ENCODE results near the gene CARMIL1. TPM values are rescaled to one million over a fixed set of nuclear protein-coding genes. Genes with fewer than 3 reads are reported as not detected.

CARMIL1 gene
- total and polyA plus RNA-seq, 10 of the 15 experiments (the other 5 are each of a cell fraction or from before 2014, with no cell fraction given) = 6.4 to 18.1 (median 10.3) TPM

GRCh38 chr6:25606151-25606550 is 327.0 kb downstream of the CARMIL1 start (continued):
- no peak for TF ChIP-seq ZBED1 (IDR thresholded peaks at IDR 0.05; ENCODE audit: borderline replicate concordance)
- TF ChIP-seq STAT3 (IDR thresholded peaks at IDR 0.05; ENCODE audit: low read depth, low read length) = no peak
- TF ChIP-seq CBFB (IDR thresholded peaks at IDR 0.05; ENCODE audit: low read depth) = no peak
- no peak for TF ChIP-seq SREBF1 (IDR thresholded peaks at IDR 0.05; ENCODE audit: low read length)
- TF ChIP-seq CREB1 (IDR thresholded peaks at IDR 0.05; ENCODE audit: low read depth) = no peak
- TF ChIP-seq MXI1 (IDR thresholded peaks at IDR 0.05; ENCODE audit: low read depth, low read length) = no peak
- TF ChIP-seq FOXM1 (IDR thresholded peaks at IDR 0.05; ENCODE audit: low read depth, low read length) = no peak

GRCh38 chr6:25608558-25609174 is 329.5 kb downstream of the CARMIL1 start:
- in situ Hi-C loops (cut with MboI) (no loop called here), intact Hi-C loops (cut with micrococcal nuclease; ENCODE audit: unreplicated experiment) (no loop called here)
- Histone ChIP-seq H4K20me1 (ENCODE audit: control insufficient read depth, insufficient read depth) (no peaks in the 10 kb centered on the region), H3K4me3 (no peak overlapping the region), H3K27ac (ENCODE audit: control insufficient read depth, insufficient read depth) (no peak overlapping the region), H3K4me1 (ENCODE audit: control insufficient read depth, insufficient read depth, low read length) (no peaks in the 10 kb centered on the region), H3K4me2 (ENCODE audit: control insufficient read depth, insufficient read depth) (no peak overlapping the region), H2AFZ (ENCODE audit: control insufficient read depth, low read depth, low read length) (no peak overlapping the region), H3K9me3 (replicated peaks; ENCODE audit: control insufficient read depth, insufficient read depth, low read length) (no peaks in the 10 kb centered on the region), H3K36me3 (ENCODE audit: control insufficient read depth in 2 of 2, insufficient read depth in 2 of 2, low read length in 1 of 2) (no peaks in the 10 kb centered on the region), H3K79me2 (ENCODE audit: control insufficient read depth, insufficient read depth, low read length) (no peaks in the 10 kb centered on the region), H3K27me3 (replicated peaks in 1 of 2; ENCODE audit: control insufficient read depth in 2 of 2, insufficient read depth in 2 of 2, low read length in 1 of 2) (no peaks in the 10 kb centered on the region), H3K9ac (ENCODE audit: control insufficient read depth, insufficient read depth, low read length) (no peak overlapping the region)
- SMC1A ChIA-PET (ENCODE audit: uncharacterized antibody, unreplicated experiment) = interaction anchor here (0.7 to 2.0 kb wide), 6 partner anchors 14 to 452 kb away, joined by 3 to 4 read pairs (median 3); no protein-coding TSS in a partner anchor
- ATAC-seq (no peak), DNase-seq (ENCODE audit: low read depth, low spot score) (no peak), FAIRE-seq (no peak)
- RAD21 ChIA-PET (ENCODE audit: unreplicated experiment) = interaction anchor here (0.8 kb wide), 1 partner anchor 10 kb away, joined by 4 read pairs; no protein-coding TSS in a partner anchor
- 52% methylated on average over 5 of the region's 5 CpGs for WGBS (ENCODE audit: insufficient coverage, insufficient replicate concordance, low lambda C conversion rate, missing lambda C conversion rate)
- CTCF ChIA-PET = interaction anchor here (1.4 to 3.1 kb wide), 4 partner anchors 10 to 343 kb away, joined by 3 to 10 read pairs (median 4); no protein-coding TSS in a partner anchor
- POLR2A ChIA-PET = no interaction called here
- no TSS peak for BruUV-seq (replicated peaks)
- TF ChIP-seq MTA3 (IDR thresholded peaks at IDR 0.05; ENCODE audit: borderline replicate concordance, low read length) (no peak), CHD2 (IDR thresholded peaks at IDR 0.05; ENCODE audit: borderline replicate concordance, low read depth, low read length) (no peak), EP300 (IDR thresholded peaks at IDR 0.05; ENCODE audit: borderline replicate concordance in 1 of 2, control insufficient read depth in 1 of 2, low read depth in 2 of 2, low read length in 2 of 2) (no peak), HDAC2 (IDR thresholded peaks at IDR 0.05) (no peak), KAT2A (conservative IDR thresholded peaks at IDR 0.05; ENCODE audit: control insufficient read depth, low read depth, low read length) (no peak), NBN (IDR thresholded peaks at IDR 0.05) (no peak), MYB (IDR thresholded peaks at IDR 0.05; ENCODE audit: borderline replicate concordance, low read depth, low read length) (no peak), CHD4 (IDR thresholded peaks at IDR 0.05) (no peak), NKRF (conservative IDR thresholded peaks at IDR 0.05) (no peak), DPF2 (IDR thresholded peaks at IDR 0.05) (no peak), KDM1A (IDR thresholded peaks at IDR 0.05; ENCODE audit: borderline replicate concordance) (no peak), BRCA1 (IDR thresholded peaks at IDR 0.05; ENCODE audit: low read depth, low read length) (no peak), ZZZ3 (IDR thresholded peaks at IDR 0.05; ENCODE audit: control insufficient read depth, insufficient read length, low read depth) (no peak), IKZF2 (IDR thresholded peaks at IDR 0.05) (no peak)
